ENCODE measurements around the gene ZNF71.
"Not testable (repeated sequence)": the region's sequence is repeated elsewhere in the genome, so short reads cannot be mapped to it uniquely, and the experiment has no call there.

The ZNF71 gene

DNA sequence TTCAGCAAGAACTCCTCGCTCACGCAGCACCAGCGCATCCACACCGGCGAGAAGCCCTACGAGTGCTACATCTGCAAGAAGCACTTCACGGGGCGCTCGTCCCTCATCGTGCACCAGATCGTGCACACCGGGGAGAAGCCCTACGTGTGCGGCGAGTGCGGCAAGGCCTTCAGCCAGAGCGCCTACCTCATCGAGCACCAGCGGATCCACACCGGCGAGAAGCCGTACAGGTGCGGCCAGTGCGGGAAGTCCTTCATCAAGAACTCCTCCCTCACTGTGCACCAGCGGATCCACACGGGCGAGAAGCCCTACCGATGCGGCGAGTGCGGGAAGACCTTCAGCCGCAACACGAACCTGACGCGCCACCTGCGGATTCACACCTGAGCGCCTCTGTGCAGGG, 27.3 kb downstream of the ZNF71 start:
- no peak for DNase-seq (ENCODE audit: low spot score)

DNA sequence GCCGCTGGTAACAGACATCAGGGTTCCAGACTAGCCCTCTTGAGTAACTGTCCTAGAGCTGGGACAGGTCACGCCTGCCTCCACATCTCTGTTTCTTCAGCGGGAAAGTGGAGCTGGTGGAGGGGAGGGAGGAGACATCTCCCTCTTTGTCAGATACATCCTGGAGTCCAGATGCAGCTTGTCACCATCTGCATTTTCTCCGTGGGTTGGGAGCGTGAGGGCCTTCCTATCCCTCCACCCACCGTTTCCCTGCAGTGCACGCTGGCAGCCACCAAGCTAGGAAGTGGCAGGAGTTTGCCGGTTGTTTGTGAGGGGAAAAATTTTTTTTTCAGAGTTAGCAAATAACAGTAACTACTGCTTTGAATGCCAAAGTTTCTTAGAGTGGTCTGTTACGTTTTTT, 27.9 kb downstream of the ZNF71 start:
- no peak for DNase-seq (ENCODE audit: low spot score)

DNA sequence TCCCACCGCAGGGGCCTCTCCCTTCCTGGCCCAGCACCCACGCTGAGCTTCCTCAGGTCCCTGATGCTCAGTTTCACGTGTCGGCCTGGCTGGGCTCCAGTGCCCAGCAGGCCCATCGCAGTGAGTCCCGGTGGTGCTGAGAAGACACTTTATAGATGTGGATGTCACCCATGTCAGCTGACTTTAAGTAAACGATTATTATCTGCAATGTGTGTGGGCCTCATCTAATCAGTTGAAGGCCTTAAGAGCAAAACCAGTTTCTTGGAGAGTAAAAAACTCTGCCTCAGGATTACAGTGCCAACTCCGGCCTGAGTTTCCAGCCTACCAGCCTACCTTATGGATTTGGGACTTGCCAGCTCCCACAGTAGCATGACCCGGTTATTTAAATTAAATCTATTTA, 30.6 kb downstream of the ZNF71 start:
- no peak for DNase-seq (ENCODE audit: low spot score)

DNA sequence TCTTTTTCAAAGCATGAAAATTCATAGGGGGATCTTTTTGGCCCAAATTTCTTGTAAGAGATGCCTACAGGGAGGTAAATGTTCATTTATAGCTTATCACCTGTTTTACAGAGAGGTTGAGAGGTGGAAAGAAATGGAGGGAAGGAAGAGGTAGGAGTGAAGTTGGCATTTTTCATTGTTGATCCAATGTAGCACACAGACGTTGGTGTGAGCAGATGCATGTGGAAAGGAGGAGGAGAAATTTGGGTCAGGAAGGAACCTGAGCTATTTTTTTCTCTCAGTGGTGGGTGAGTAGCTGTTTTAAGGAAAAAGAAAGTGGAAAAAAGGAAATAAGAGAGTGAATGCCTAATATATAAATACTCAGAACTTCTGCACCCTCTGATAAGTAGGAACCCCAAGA, 37.9 kb downstream of the ZNF71 start:
- no peak for DNase-seq (ENCODE audit: low spot score)

DNA sequence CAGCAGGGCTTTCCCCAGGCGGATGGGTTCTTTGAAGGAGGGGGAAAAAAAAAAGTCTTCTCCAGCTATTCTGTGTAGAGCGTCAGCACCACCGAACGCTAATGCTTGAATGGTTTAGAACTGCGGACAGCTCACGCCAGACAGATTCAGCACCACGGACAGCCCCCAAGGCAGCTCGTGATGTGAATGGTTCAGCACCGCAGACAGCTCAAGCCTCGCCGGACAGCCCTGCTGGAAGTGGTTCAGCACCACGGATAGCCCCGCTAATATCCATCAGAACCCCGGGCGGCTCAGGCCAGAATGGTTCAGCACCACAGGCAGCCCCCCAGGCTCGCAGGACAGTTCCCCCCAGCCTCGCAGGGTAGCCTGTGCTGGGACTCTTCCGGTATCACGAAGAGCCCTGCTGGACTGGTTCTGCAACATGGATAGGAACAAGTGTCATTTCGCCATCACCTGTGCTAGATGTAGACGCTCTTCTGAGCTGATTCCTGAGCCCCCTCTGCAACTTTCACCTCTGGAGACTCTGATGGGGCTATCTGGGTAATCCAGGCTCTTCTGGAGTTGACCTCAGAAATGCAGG, 43.0 kb downstream of the ZNF71 start:
- DNase-seq (ENCODE audit: low spot score) = no peak

DNA sequence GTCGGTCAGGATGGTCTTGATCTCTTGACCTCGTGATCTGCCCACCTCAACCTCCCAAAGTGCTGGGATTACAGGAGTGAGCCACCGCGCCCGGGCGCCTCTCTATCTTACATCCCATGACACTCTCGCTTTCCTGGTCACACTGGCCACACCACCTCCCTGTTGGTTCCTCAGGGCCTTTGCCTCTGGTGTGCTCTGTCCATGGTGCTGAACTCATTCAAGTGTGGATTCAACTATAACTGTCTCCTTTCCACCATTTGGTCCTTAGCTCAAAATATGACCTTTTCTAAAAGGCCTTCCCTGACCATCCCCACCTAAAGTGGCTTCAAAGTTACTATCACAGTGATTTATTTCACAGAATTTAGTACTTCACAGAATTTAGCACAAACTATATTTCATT, 44.1 kb downstream of the ZNF71 start:
- no peak for DNase-seq (ENCODE audit: low spot score)

DNA sequence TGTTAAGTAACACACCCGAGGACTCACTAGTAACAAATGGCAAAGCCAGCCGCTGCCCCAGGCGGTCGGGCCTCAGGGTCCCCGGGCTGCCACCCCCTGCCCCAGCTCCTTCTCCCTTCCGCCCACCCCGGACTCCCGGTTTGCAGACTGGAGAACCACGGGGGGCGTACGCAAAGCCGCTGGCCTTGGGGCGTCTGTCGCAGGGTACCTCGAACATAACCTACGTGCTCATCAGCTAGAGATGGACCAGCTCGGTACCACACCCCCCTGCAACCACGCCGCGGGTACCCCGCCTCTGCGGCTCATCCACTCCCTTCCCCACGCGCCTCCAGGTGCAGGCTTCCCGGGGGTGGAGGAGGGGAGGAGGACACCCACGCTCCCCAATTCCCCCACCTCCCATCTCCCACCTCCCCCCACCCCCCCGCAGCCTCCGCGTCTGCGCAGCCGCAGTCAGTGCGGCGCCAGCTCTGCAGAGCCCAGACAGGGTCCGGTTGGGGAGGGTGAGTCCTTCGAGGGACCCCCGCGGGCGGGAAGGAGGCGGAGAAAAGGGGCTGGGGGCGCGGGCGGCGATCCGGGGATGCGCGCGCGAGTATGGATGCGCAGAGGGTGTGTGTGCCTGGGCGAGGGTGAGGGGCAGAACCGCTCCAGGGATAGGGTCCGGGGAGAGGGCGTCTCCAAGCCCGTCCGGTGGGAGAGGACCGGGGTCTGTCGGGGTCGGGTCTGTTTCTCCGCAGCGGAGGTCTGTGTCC, 47.8 kb downstream of the ZNF71 start, which contains the start of gene SMIM17:
Gene SMIM17 (plus strand): TSS at position 449 of the 749 bp plus-strand sequence. CDS start 2,509 bp downstream, outside the sequence.
- DNase-seq (ENCODE audit: low spot score) = no peak

DNA sequence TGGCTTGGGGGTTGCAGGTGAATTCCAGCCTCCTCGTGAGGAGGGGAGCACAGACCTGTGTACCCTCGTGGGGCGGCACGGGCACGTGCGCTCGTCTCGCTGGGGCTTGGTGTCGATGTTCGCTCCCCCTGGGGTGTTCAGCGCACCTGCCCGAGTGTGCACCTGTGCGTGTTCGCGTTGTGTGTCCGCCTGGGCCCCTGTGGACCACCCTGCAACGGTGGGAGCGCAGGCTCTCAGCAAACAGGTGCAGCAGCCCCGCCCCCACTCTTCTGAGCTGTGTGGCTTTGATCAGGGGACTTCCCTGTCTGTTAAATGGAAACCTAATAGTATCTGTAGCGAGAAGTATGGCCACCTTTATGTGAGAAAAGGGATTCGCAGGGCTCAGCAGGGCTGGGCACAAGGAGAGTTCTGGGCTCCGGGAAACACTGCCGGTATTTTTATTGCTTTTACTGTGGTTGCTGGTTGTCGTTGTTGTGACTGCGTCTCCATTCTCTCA, 48.4 kb downstream of the ZNF71 start:
- no peak for DNase-seq (ENCODE audit: low spot score)

DNA sequence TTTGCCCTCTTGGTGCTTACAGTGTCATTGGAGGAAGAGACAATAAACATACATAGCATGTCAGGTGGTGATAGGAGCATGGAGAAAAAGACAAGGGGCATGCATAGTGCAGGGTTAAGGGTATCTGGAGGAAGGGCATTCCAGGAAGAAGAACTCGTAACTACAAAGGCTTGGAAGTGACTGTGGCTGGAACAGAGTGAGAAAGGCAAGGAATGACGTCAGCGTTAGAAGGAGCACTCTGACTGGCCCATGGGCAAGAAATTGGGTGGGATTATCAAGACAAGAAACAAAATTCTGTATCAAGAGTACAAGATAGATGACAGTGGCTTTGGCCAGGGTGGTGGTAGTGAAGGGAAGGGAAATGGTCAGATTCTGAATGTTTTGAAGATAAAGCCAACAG, 59.0 kb downstream of the ZNF71 start:
- no peak for DNase-seq (ENCODE audit: low spot score)

DNA sequence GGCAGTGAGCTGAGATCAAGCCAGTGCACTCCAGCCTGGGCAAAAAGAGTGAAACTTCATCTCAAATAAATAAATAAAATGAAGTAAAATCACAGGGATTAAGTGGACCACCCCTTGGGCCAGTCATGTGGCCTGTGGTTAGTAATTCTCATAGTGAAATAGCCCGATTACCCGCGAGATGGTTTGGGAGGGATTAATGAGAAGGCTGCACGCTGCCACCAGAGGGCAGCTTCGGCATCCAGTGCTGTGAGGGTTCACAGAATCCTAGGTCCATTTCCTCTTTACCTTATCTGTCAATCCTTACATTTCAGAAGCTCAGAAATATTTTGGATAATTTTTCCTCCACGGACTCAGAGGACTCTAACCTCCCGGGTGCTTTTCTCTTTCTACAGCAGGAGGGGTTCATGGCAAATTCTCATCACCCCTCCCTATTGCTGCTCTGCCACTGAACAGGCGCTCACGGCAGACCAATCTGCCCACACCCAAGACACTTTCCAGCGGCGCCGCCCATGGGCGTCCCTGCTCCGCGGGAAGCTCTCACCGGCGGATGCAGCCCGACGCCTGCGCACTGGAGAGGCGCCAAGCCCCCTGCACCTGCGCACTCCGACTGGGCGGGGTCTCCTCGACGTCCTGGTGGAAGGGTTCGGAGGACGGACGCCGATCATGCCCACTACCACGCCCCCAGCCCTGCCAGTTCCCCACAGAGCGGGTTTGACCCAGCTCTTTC, 65.4 kb downstream of the ZNF71 start:
- DNase-seq (ENCODE audit: low spot score) = no peak

DNA sequence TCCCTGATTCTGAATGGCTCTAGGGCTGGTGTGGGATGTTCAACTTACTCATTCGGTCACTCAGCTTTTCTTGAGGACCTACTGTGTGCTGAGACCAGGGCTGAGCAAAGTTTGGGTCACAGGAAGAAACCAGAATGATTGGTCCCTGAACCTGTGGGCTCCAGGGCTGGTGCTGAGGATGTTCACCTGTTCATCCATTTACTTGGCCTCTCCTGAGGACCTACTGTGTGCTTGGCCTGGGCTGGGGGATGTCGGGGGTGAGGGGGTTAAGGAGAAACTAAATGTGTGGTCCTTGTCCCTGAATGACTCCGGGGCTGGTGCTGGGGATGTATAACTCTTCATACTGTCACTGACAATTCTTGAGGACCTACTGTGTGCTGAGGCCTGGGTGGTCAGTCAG, 66.1 kb downstream of the ZNF71 start:
- no peak for DNase-seq (ENCODE audit: low spot score)

DNA sequence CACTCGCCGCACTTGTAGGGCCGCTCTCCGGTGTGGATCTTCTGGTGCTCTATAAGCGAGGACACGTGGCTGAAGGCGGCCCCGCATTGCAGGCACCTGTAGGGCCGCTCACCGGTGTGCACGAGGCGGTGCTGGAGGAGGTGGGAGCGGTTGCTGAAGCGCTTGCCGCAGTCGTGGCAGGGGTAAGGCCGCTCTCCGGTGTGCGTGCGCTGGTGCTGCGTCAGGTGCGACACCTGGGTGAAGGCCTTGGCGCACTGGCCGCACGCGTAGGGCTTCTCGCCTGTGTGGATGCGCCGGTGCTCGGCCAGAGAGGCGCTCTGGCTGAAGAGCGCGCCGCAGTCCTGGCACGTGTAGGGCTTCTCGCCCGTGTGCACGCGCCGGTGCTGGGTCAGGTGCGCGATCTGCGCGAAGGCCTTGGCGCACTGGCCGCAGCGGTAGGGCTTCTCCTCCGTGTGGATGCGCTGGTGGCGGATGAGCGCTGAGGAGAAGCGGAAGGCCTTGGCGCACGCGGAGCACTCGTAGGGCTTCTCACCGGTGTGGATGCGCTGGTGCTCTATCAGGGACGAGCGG, 68.9 kb downstream of the ZNF71 start:
- DNase-seq (ENCODE audit: low spot score) = no peak

DNA sequence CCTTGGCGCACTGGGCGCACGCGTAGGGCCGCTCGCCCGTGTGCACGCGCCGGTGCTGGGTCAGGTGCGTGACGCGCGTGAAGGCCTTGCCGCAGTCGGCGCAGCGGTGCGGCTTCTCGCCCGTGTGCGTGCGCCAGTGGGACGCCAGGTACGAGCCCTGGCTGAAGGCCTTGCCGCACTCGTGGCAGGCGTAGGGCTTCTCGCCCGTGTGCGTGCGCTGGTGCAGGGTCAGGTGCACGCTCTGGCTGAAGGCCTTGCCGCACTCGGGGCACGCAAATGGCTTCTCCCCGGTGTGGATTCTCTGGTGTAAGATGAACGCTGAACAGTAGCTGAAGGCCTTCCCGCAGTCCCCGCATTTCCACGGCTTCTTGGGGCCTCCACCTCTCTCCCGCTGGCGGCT, 69.4 kb downstream of the ZNF71 start:
- no peak for DNase-seq (ENCODE audit: low spot score)

DNA sequence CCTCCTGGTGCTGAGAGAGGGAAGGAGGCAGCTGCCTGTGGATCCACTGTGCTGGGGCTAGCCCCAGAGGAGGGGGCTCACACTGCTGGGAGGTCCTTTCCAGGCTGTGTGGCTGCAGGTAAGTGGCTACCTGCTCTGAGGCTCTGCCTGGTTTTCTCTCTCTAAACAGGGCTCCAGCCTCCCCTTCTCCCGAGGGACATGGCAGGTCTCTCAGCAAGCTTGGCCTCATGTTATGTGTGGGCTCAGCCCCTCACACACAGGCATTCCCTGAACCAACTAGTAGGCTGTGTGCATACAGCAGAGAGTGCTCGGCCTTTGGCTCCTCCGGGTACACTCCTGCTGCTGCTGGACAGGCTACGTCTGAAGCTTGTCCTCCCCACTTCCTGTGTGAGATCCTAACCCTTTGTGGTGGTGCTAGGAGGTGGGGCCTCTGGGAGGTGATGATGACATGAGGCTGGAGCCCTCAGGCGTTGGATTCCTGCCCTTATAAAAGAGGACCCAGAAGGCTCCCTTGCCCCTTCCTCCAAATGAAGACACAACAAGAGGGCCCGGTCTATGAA, 72.3 kb downstream of the ZNF71 start:
- DNase-seq (ENCODE audit: low spot score) = no peak

DNA sequence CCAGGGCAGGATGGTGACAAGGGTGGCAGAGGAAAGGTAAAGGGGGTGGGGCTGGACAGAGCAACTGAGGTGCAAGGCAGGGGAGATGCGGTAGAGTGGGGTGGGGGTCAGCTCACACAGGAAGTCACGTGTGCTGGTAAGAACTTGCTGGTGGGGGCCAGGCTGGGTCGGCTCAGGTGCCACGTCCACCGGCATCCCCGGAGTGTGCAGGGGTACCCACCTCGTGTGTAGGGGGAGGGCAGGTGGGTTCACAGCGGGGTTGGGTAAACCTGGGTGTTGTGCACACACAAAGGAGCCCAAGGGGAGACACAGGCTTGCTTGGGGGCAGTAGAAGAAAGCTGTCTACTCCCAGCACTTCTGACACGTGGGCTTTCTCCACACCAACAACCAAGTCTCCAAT, 73.6 kb downstream of the ZNF71 start:
- no peak for DNase-seq (ENCODE audit: low spot score)

DNA sequence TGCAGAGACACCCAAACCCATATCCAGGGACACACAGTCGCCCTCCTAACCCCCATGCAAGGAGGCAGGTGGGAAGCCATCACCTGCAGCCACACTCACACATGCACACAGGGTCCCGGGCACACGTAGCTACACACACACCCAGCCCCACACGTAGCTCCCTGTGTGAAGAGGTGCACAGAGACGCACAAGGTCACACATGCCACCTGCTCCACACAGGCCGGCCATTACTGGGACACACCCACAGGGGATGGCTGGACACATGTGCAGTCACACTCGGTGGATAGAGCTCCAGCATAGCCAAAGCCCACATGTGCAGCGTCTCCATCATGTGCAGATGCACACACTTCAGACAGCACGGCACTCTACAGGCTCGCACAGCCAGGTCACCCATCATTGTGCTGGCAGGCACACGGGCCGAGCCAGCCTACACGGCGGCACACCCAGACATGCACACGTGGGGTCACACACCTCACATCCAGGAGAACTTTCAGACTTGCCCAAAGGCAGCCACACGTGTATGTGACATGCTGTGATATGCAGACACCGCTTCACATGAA, 75.4 kb downstream of the ZNF71 start:
- no peak for DNase-seq (ENCODE audit: low spot score)

DNA sequence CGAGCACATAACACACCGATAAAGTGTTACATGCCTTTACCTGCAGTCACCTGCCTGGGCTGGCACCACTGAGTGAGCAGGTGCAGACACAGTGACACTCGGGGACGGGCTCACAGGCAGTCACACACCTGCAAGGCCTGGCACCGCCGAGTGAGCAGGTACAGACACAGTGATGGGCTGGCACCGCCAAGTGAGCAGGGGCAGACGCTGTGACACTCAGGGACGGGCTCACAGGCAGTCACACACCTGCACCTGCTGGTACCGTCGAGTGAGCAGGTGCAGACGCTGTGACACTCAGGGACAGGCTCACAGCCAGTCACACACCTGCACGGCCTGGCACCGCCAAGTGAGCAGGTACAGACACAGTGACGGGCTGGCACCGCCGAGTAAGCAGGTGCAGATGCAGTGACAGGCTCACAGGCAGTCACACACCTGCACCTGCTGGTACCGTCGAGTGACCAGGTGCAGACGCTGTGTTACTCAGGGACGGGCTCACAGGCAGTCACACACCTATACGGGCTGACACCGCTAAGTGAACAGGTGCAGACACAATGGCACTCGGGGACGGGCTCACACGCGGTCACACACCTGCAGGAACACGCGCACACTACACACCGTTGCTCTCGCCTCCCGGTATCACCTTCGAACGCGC, 76.0 kb downstream of the ZNF71 start:
- DNase-seq (ENCODE audit: low spot score) = no peak

DNA sequence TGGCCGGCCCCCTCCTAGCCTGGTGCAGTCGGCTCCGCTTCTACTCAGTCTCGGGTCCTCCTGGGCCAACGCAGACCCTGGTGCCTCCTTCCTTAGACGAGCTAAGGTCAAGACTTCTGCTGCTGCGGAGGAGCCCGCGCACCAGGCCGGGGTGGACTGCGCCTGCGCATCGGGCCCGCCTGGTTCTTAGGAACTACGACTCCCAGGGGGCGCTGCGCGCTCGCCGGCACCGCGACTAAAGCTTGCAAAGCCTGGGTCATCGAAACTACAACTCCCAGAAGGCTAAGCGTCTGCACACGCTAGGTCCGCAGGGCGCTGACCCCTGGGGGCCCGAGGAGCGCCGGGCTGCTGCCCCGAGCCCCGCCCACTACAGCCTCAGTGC, 76.5 kb downstream of the ZNF71 start, which contains the start of gene ZNF835:
Gene ZNF835 (minus strand): TSS at position 145 of the 382 bp plus-strand sequence. CDS start 6,559 bp downstream, outside the sequence.
- peak; percentile 82 for DNase-seq (ENCODE audit: low spot score)

DNA sequence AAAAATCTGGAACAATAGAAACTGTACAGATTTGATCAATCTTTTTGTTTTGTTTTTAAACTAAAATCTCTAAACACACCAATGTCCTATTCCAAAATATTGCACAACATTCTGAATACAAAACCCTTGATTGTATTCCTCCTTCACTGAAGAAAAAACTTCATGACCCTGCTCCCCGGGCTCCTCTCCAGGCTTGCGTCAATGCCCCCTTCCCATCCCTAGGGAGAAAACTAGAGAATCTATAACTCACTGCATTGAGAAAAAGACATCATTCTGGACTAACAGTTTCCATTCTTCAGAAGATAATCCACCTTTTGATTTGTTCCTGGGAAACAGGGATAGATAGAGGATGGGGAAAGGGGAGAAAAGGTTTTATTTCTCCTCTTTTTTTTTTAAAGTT, 77.5 kb downstream of the ZNF71 start:
- not testable (repeated sequence) for DNase-seq (ENCODE audit: low spot score)

Measured in CD4-positive, alpha-beta T cell treated with Interleukin-15 for 4 hours (primary cell).